ENCODE results near the gene MEPCE.
A peak's percentile ranks its signal among the peaks of the same experiment; 100 is the strongest.
"Not testable (repeated sequence)": the region's sequence is repeated elsewhere in the genome, so short reads cannot be mapped to it uniquely, and the experiment has no call there.

The MEPCE gene

GRCh38 chr7:100433592-100434296, 4.1 kb downstream of the MEPCE start:
- no peak overlapping the region for H3K4me3 ChIP-seq (replicated peaks; ENCODE audit: low read depth, low read length)
- TF ChIP-seq CTCF (IDR thresholded peaks at IDR 0.05; ENCODE audit: low read depth, low read length, missing control alignments) = no peak
- no peak for DNase-seq (ENCODE audit: extremely low read depth, low read depth)

GRCh38 chr7:100434297-100435144, 4.9 kb downstream of the MEPCE start:
- H3K4me3 ChIP-seq (replicated peaks; ENCODE audit: low read depth, low read length) = peak overlapping the region; percentile 78
- no peak for TF ChIP-seq CTCF (IDR thresholded peaks at IDR 0.05; ENCODE audit: low read depth, low read length, missing control alignments)
- no peak for DNase-seq (ENCODE audit: extremely low read depth, low read depth)

- TF ChIP-seq CTCF (IDR thresholded peaks at IDR 0.05; ENCODE audit: low read depth, low read length, missing control alignments) = no peak
- peak overlapping the region; percentile 78 for H3K4me3 ChIP-seq (replicated peaks; ENCODE audit: low read depth, low read length)
- DNase-seq (ENCODE audit: extremely low read depth, low read depth) = no peak
Measured at GRCh38 chr7:100435401-100436304, 6.0 kb downstream of the MEPCE start.

- no peak for DNase-seq (ENCODE audit: extremely low read depth, low read depth)
- no peak for TF ChIP-seq CTCF (IDR thresholded peaks at IDR 0.05; ENCODE audit: low read depth, low read length, missing control alignments)
- peak overlapping the region; percentile 78; the same call in 1 of the 2 replicates for H3K4me3 ChIP-seq (replicated peaks; ENCODE audit: low read depth, low read length)
Measured at GRCh38 chr7:100437150-100438100, 7.8 kb downstream of the MEPCE start.

- no peak for DNase-seq (ENCODE audit: extremely low read depth, low read depth)
- H3K4me3 ChIP-seq (replicated peaks; ENCODE audit: low read depth, low read length) = no peak overlapping the region
- TF ChIP-seq CTCF (IDR thresholded peaks at IDR 0.05; ENCODE audit: low read depth, low read length, missing control alignments) = no peak
Measured at GRCh38 chr7:100438172-100438571, 8.5 kb downstream of the MEPCE start.

- not testable (repeated sequence) for DNase-seq (ENCODE audit: extremely low read depth, low read depth); H3K4me3 ChIP-seq (replicated peaks; ENCODE audit: low read depth, low read length)
Measured at GRCh38 chr7:100438731-100439130, 9.1 kb downstream of the MEPCE start.

GRCh38 chr7:100439244-100439643, 9.6 kb downstream of the MEPCE start:
- H3K4me3 ChIP-seq (replicated peaks; ENCODE audit: low read depth, low read length); DNase-seq (ENCODE audit: extremely low read depth, low read depth): not testable (repeated sequence)
